DMS53 treated with DMSO at 0.1 percent for 48 hours (cell line): ENCODE data around the gene ELAVL2.
"Not testable (repeated sequence)": the region's sequence is repeated elsewhere in the genome, so short reads cannot be mapped to it uniquely, and the experiment has no call there.

Experiments
- DNase-seq: peaks from one replicate; lab custom pipeline; 2025; ENCODE audit not compliant: unreplicated experiment; lab: John Stamatoyannopoulos, UW

The ELAVL2 gene

DNA sequence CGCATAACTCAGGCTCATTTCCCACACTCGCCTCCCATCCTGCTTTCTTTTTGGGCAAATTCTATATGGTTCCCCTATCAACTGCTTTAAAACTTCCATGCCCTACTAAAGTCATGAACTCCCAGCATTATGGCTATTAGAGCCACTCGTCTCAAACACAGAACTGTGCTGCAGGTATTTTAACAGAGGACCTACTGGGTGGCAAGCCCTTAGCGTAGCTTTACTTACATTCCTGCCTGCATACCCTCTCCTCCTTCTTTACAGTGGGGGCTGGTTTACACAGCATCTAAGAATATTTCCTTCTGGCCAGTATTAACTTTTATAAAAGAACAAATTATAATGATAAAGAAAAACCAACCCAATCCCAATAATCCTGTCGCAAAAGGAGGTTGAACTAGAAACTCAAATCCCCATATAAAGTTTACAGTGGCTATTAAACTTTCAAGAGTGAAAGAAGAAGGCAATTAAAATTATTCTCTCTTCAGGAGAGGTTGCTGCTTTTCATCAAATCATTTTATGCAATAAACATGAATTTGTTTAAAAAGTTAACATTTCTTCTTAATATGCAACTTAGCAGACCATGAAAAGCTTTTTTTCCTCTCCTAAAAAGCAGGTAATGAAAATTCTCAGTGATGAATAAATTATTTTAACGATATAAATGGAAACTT is 100.6 kb downstream of the ELAVL2 start:
- no peak for DNase-seq

DNA sequence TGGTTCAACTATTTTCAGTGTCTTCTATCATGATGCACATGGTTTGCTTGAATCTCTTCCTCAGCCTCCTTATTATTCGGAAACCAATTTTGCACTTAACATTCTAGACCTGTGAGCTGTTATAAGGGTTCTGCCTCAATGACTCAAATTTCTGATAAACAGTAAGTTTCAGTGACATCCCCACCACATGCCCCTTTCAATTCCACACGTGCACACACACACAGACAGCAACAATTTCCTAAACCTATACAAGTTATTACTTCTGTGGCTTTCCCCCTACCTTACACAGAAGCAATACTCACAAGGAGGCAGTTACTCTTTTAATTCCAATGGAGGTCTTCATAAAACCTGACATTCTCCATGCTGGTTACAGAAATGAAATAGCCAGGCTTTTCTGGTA is 102.4 kb downstream of the ELAVL2 start:
- no peak for DNase-seq

DNA sequence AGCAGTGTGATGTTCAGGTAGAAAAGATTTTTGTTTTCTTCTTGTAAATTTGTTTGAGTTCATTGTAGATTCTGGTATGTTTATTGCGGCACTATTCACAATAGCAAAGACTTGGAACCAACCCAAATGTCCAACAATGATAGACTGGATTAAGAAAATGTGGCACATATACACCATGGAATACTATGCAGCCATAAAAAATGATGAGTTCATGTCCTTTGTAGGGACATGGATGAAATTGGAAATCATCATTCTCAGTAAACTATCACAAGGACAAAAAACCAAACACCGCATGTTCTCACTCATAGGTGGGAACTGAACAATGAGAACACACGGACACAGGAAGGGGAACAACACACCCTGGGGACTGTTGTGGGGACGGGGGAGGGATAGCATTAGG is 103.0 kb downstream of the ELAVL2 start:
- not testable (repeated sequence) for DNase-seq

DNA sequence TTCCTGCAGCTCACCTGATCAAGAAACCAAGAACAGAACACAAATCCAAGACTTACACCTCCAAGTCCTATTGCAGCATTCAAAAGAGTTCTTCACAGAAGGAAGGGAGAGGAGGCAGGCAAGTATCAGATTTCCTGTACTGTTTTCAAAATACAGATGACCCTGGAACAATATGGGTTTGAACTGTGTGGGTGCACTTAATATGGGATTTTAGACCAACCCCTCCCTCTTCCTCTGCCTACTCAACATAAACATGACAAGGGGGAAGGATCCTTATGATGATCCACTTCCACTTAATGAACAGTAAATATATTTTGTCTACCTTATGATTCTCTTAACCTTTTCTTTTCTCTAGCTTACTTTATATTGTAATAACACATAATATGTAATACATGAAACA is 104.6 kb downstream of the ELAVL2 start:
- DNase-seq = no peak

DNA sequence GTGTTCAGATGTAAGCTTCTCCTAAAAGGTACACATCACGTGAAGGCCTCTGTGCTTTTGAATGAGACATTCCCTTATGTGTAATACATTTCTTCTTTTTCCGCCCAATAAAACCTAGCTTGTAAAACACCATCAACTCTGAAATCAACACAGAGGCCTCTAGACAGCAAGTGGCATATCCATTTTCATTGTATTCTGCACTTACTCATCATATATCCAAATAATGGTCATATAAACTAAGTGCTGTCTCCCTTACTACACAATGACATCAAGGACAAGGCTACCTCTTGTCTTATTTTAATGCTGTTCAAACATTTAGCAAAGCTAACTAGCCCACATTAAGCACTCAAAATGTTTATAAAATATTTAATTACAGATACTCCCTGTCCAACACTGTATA is 108.5 kb downstream of the ELAVL2 start:
- DNase-seq = no peak

DNA sequence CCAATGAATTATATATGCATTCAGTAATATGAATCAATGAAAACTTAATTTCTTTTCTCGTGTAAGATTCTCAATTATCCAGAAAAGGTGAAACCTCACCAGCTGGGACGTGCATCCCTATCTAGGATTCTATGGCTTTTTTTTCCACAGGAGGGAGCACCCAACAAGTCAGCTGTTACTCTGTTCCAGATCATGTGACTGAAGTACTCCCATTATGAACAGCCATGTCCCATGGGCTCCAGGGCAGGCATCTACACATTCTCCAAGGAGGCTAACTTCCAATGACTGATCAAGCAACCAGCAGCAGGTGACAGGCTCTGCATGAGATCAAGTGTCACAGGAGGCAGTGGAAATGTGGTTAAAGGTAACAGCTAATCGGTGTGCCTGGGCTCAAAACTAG is 118.8 kb downstream of the ELAVL2 start:
- no peak for DNase-seq

DNA sequence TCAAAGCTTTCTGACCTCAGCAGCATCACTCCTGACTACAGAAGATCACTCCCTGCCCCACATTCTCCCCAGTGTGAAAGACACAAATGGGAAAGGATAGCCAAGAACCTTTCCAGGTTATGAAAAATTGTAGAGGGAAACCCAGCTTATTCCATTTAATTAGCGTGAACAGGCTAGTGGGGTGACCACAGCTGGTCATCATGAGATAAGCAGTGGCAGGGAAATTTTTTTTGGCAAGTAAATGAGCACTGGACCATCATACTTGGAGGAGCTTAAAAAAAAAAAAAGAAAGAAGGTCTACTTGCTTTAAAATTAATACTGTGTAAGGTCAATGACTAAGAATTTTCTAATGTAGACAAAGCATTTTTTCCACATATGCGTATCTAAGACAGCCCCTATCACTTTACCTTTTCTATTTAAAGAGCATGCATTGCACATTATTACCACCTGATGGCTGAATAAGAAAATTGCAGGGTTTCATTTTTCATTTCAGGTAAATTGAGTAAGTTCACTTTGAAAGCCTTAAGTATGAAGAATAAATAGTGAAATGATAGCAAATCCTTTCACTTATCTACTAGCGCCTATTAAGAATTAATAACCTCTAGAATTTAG is 123.6 kb downstream of the ELAVL2 start:
- no peak for DNase-seq

DNA sequence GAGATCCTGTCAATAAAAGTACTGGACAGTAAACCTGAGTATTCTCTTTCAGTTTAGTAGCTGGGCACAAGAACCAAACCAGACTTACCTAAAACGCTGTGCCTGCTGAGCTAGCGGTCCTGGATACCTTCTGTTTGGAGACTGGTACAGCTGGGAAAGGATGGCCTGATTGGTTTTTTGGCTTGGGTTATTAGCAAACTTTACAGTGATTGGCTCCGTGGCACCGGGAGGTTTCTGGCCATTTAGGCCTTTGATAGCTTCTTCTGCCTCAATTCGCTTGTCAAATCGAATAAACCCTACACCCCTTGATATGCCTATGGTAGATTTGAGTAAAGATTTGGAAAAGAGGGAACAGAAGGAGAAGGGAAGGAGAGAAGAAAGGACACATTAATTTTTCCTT is 124.7 kb downstream of the ELAVL2 start:
- DNase-seq = no peak

DNA sequence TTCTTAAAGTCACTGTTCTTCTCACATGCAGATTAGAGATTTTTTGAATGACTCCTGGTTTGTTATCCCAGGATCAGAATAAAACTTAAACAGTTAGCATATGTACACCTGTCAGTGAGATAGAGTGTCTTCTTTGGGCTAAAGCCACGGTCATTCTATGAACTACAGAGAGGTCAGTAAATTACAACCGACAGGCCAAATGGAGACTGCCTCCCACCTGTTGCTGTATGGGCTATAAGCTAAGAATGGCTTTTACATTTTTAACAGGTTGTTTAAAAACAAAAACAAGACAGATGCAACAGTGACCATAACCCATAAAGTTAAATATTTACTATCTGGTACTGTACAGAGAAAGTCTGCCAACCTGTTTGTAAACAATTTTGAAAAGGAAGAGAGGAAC is 125.7 kb downstream of the ELAVL2 start:
- DNase-seq = no peak

DNA sequence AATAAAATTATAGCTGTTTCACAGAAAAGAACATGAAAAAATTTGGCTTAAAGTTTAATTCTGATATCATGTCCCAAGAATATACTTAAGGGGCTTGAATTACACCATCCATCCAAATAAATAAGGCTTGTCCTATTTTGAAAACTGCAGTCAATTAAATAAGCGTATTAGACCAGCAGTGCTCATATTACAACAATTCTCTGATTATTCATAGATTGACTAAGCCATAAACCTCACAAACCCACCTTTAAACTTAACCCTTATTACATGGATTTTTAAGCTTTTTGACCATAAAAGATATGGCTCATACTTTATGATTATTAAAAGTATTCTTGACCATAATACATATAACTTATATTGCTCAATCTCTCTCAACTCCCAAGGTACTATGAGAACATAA is 127.9 kb downstream of the ELAVL2 start:
- no peak for DNase-seq

DNA sequence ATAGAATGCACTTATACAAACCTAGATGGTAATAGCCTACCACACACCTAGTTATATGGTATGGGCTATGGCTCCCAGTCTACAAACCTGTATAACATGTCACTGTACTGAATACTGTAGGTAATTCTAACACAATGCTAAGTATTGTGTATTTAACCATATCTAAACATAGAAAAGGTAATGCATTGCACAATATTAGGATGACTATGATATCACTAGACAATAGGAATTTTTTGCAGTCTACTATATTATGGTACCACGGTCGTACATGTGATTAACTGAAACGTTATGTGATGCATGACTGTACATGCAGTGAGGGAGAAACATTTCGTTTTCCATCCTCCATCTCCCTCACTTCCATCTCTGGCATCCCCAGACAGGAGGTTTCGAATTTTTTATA is 130.5 kb downstream of the ELAVL2 start:
- DNase-seq = no peak

DNA sequence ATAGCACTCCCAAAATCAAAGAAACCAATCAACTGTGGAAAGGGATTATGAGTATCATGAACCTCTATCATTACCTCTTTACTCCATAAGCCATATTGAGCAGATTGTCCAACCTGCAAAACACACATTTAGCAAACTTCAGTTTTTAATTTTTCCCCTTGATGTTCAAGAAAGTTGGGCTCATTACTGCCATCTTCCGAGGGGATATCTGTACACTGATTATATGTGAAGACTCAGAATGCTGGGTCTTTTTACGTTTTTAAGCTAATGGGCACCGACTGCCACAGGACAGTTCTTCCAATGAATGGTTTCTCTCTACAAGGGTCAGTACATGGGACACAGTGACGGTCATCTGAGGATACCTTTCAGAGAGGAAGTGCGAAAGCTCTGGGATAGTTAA is 132.7 kb downstream of the ELAVL2 start:
- no peak for DNase-seq

DNA sequence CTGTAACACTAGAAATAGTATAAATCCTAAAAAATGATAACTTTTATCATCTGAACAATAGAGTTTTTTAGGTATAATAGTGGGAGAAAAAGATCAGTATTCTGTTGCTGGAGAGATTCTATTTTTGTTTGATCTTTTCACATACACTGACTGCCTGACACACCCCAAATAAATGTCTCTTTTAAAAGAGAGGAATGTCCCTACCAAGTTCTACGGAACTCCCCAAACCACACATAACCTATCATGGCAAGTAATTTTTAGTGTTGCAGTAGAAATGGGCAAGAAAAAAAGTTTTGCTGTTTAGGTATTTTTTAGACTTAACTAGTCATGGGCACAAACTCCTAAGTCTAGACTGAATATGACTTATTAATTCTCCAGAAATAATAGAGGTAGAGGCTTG is 139.1 kb downstream of the ELAVL2 start:
- no peak for DNase-seq

DNA sequence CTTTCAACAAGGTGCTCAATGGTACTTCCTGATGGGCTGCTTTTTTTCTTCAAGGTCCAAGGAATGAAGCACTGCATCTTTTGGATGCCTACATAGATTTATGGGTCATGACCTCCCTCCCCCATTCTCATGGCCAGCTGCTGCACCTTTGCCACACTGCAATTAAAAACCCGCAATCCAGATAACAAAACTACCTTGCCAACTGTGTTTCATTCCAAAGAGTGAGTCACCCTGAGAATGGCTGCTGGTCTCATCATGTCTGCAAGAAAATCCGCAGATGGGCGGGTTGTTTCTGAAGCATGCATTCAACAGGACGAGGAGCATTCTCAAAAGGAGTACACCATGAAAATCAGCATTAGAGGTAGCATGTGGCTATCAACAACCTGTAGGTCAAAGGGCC is 139.8 kb downstream of the ELAVL2 start:
- DNase-seq = no peak

DNA sequence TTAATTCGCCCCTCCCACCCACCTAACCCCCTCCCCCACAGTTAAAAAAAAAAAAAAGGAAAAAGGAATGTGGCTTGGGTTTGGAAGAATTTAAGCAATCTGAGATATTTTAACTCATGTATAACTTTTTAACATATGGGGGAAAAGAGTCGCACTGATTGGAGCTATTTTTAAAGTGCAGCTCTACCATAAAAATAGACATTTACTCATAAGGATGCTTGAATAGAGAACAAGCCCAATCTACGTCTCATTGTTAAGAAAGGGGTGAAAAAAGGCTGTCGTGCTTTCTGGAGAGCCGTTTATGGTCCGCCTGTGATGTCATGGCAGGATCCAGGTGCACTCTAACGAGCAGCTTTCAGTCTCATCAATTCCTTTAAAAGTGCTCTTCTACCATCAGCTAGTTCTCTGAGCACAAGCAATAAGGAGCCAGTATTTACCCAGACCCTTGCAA is 142.4 kb downstream of the ELAVL2 start:
- DNase-seq = no peak

DNA sequence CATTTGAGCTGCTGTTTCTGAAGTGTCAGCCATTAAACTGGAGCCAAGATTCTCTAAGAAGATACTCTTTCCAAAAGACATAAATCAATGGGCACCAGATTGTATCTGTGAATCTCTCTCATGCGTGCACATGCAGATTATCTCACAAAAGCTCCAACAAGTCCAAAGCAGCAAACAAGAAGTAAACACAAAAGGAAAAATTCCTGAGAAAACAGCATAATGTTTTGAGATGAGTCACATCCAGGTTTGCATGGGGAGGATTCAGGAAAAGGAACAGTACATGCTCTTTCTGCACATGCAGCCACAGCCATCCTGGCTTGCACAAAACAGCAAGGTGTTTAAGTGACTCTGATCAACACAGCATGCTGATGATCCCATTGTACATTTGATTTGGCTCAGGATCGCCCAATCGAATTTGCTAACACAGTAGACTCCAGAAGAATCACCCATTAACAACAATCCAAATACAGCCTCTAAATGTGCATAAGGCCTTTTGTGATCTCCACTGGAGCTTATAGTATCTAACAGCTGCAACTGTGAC is 143.1 kb downstream of the ELAVL2 start:
- DNase-seq = no peak

DNA sequence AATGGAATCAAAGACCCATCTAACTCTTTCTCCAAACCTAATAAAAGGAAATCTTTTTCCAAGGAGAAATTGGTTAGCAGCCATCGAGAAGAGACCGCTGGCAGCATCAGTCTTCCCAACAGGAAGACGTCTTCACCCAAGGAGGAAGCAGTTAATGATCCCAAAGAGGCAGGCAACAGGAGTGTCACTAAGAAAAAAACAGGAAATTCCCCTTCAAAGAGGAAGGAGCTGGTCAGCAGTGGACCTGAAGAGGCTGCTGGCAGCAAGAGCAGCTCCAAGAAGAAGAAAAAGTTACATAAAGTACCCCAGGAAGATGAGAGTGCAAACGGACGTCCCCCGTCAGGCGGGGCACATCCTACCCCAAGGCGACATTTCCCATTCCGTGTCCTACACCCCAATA is 143.7 kb downstream of the ELAVL2 start:
- DNase-seq = no peak

DNA sequence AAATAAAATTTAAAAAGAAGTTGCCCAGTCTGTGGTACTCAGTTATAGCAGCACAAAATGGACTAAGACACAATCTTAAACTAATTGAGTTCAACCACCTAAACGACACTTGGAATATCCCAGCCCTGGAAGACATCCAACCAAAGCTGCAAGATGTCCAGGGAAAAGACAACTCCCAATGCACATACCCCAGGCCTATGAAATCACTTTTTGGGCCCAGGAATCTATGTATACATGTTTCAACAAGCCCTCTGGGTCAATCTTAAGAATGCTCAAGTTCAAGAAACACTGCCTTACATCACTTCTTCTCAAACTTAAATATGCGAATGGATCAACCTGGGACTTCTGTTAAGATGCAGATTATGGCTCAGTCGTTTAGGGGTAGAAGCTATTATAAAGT is 148.6 kb downstream of the ELAVL2 start:
- DNase-seq = no peak

DNA sequence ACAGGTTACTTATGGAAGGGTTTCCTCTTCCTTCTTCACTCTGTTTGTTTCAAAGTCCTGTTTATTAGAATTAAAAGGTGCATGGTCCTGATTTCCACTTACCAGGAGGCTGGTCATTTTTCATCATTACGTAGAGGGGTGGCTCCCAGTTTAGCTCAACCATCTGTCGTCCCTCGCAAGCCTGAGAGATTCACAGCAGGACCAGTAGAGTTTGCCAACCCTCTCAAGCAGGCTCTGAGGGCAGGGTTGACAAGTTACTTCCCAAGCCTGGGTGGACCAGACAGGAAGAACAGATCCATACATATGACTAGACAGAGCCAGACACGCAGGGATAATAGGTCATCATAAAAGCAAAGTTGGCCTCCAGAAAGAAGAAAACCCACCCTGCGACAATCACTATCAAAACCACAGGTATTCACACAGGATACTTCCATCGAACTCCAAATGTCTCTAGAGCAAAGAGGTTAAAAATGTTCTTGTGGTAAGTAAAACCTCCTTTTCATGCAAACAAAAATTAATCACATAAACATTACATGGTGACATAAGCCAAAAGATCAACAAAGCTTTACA is 151.9 kb downstream of the ELAVL2 start:
- DNase-seq = no peak

DNA sequence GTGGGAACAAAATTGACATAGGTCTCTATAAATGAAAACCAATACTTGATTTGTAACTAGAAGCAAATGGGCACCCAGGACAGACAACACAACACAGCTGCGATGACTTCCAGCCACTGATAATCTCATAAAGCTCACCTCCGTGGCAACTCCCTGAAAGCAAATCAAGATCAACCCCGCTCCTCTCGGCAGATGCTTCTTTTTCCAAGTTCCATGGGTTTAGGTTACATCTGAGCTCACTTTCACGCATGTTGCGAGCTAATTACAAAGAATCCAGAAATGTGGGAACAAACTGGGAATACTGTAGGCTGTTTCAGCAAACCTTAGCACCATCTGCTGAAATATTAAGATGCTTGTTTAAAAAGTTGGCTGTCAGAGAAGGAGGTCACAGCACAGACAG is 153.9 kb downstream of the ELAVL2 start:
- no peak for DNase-seq

DNA sequence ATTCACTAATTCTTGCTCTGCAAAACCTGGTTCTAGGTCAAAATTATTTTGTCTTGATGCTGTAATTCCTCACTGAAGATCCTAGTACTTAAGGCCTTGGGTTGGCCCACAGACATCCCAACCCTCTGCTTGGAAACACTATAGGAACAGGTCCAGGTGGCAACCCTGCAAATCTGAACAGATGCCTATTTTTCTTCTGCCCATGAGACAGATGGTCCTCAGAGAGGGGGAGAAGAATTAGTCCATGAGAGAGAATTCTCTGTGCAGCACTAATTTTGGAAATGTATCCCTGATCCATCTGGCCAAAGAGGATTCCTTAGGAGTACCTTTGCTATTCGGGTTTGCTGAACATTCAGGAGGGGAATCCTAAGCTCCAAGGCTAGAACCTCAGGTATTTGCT is 156.3 kb downstream of the ELAVL2 start:
- DNase-seq = no peak

DNA sequence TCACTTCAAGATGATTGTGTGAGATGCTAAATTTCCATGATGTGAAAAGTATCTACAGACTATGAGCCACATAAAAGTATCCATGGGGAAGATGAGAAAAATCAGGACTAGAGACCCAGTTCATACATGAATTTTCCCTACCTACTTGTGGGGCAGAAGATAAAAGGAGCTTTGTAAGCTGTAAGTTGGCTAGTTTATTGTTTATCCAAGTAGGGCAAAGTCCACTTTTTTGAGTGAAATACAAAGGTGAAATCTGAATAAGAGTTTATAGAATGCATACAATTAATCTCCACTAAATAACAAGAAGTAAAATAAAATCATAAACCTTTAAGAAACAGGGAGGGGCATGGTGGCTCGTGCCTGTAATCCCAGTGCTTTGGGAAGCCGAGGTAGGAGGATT is 160.4 kb downstream of the ELAVL2 start:
- no peak for DNase-seq

DNA sequence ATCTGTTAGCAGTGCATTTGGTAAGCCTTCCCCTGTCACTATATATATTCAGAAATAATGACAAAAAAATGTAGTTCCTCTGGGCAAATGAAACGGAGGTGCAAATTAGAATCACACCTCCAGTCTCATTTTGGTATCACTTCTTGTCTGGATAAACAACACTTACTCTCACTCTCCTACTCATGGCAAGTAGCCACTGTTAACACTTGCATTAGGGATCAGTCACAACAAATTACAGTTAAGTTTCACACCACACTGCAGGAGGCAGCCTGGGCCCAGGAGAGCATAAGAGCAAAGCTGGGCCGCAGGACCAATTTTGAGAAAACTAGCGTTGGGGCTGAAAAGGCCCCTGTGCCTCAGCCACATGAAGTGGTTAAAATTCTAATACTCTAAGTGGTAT is 161.0 kb downstream of the ELAVL2 start:
- no peak for DNase-seq
